CD14-positive monocyte (primary cell): ENCODE data around the gene CMSS1. TPM values are rescaled to one million over a fixed set of nuclear protein-coding genes. Genes with fewer than 3 reads are reported as not detected.

Experiments
- DNase-seq, 3 donors: peaks; one replicate each; pipeline ENCODE4 v3.0.0-alpha.2; 2011 to 2022
- H2AFZ ChIP-seq: 2 replicates; pipeline ENCODE4 v1.6.0; 2012; ENCODE audit warnings: mild to moderate bottlenecking, low read depth, low read length, inconsistent platforms; ENCODE audit not compliant: insufficient read depth, poor library complexity, severe bottlenecking
- H3K27ac ChIP-seq, 2 donors: 1 replicate in 1 of 2; 2 replicates in 1 of 2; pipeline ENCODE4 v1.5.1; 2012 to 2013; ENCODE audit warnings: low read length in 2 of 2, control low read depth in 1 of 2, inconsistent platforms in 1 of 2, low read depth in 1 of 2, mild to moderate bottlenecking in 1 of 2
- H3K27me3 ChIP-seq, 2 donors: one replicate each; pipeline versions ENCODE4 v1.6.0 to v1.6.1; 2011 to 2013; ENCODE audit warnings: low read length in 2 of 2; ENCODE audit not compliant: control insufficient read depth in 2 of 2, insufficient read depth in 2 of 2
- H3K36me3 ChIP-seq, 2 donors: replicated peaks in 1 of 2; 1 replicate in 1 of 2; 2 replicates in 1 of 2; pipeline versions ENCODE4 v1.5.1 to v1.6.1; 2012 to 2013; ENCODE audit warnings: low read length in 2 of 2, control low read depth in 1 of 2, inconsistent platforms in 1 of 2, mild to moderate bottlenecking in 1 of 2; ENCODE audit not compliant: insufficient read depth in 2 of 2, control insufficient read depth in 1 of 2
- H3K4me1 ChIP-seq, 2 donors: 1 replicate in 1 of 2; 2 replicates in 1 of 2; pipeline versions ENCODE4 v1.5.1 to v1.6.1; 2012 to 2013; ENCODE audit warnings: low read length in 2 of 2, control low read depth in 1 of 2, inconsistent platforms in 1 of 2, mild to moderate bottlenecking in 1 of 2, moderate library complexity in 1 of 2; ENCODE audit not compliant: insufficient read depth in 2 of 2, control insufficient read depth in 1 of 2
- H3K4me2 ChIP-seq: replicated peaks from 2 replicates; pipeline ENCODE3; 2012; ENCODE audit warnings: low read length, moderate library complexity, mild to moderate bottlenecking; ENCODE audit not compliant: poor library complexity, severe bottlenecking; ENCODE audit errors: extremely low read depth
- H3K4me3 ChIP-seq, 3 experiments: fragments of 200-600 bp in 1 of 3; sonication (generic) in 1 of 3; replicated peaks in 1 of 3; 1 replicate in 2 of 3; 2 replicates in 1 of 3; pipeline ENCODE4 v1.5.1; 2011 to 2013; ENCODE audit warnings: low read length in 3 of 3, mild to moderate bottlenecking in 3 of 3, control low read depth in 2 of 3, low read depth in 2 of 3, inconsistent platforms in 1 of 3, moderate library complexity in 1 of 3
- H3K79me2 ChIP-seq: 2 replicates; pipeline ENCODE4 v1.6.0; 2012; ENCODE audit warnings: mild to moderate bottlenecking, control low read depth, inconsistent platforms, low read length, moderate library complexity; ENCODE audit not compliant: insufficient read depth
- H3K9ac ChIP-seq: 2 replicates; pipeline ENCODE4 v1.6.0; 2017; ENCODE audit warnings: low read length, mild to moderate bottlenecking; ENCODE audit not compliant: insufficient read depth, poor library complexity, severe bottlenecking
- H3K9me3 ChIP-seq, 2 donors: replicated peaks in 1 of 2; 1 replicate in 1 of 2; 2 replicates in 1 of 2; pipeline versions ENCODE4 v1.5.1 to v1.6.1; 2012 to 2013; ENCODE audit warnings: low read length in 2 of 2, control low read depth in 1 of 2; ENCODE audit not compliant: control insufficient read depth in 1 of 2, insufficient read depth in 1 of 2
- H4K20me1 ChIP-seq: 2 replicates; pipeline ENCODE4 v1.6.0; 2012; ENCODE audit warnings: mild to moderate bottlenecking, low read length, control low read depth, moderate library complexity; ENCODE audit not compliant: insufficient read depth
- H3K27ac Mint-ChIP-seq, 7 donors: one replicate each; pipeline ENCODE4 v1.8.0; 2020; ENCODE audit warnings: mild to moderate bottlenecking in 7 of 7, mixed read lengths in 7 of 7, moderate library complexity in 6 of 7, inconsistent platforms in 2 of 7
- H3K27me3 Mint-ChIP-seq, 3 donors: one replicate each; pipeline ENCODE4 v1.8.0; 2021 to 2022; ENCODE audit warnings: low read depth in 3 of 3, mild to moderate bottlenecking in 3 of 3, mixed read lengths in 3 of 3, moderate library complexity in 3 of 3, inconsistent platforms in 1 of 3
- H3K36me3 Mint-ChIP-seq, 2 donors: one replicate each; pipeline ENCODE4 v1.8.0; 2020; ENCODE audit warnings: mixed read lengths in 2 of 2, inconsistent platforms in 1 of 2, mild to moderate bottlenecking in 1 of 2
- H3K4me1 Mint-ChIP-seq: one replicate; pipeline ENCODE4 v1.8.0; 2020; ENCODE audit warnings: mild to moderate bottlenecking, mixed read lengths
- H3K4me3 Mint-ChIP-seq, 2 donors: one replicate each; pipeline ENCODE4 v1.8.0; 2020; ENCODE audit warnings: mild to moderate bottlenecking in 2 of 2, mixed read lengths in 2 of 2, moderate library complexity in 1 of 2
- H3K9me3 Mint-ChIP-seq, 7 donors: one replicate each; pipeline ENCODE4 v1.8.0; 2020 to 2022; ENCODE audit warnings: mixed read lengths in 7 of 7, mild to moderate bottlenecking in 6 of 7, moderate library complexity in 6 of 7, inconsistent platforms in 2 of 7
- CTCF ChIP-seq: fragments of 200-600 bp; IDR thresholded peaks from one replicate; pipeline ENCODE4 v1.8.0; 2022; ENCODE audit warnings: antibody characterized with exemption, mild to moderate bottlenecking
- WGBS: methylation state at CpG from one replicate; pipeline ENCODE4 v1.1.5; 2013; ENCODE audit warnings: missing lambda C conversion rate; ENCODE audit not compliant: insufficient coverage; 5-methylcytosine and 5-hydroxymethylcytosine counted together
- intact Hi-C, 2 donors: fragments of 100-400 bp; cut with micrococcal nuclease; formaldehyde crosslinking; loops; one replicate each; pipeline versions ENCODE4 v1.15.0 to v1.15.1; 2023
- polyA plus RNA-seq, 3 donors: library from polyadenylated mRNA; depleted of rRNA in 1 of 3; unstranded in 2 of 3; stranded (reverse) in 1 of 3; fragments of 300-500 nt in 2 of 3; fragments of >200 nt in 1 of 3; fragmentation: Illumina TruSeq in 2 of 3; gene quantifications; 1 replicate in 2 of 3; 2 replicates in 1 of 3; pipeline ENCODE4 v1.2.3, GENCODE V29; 2012 to 2021

Gene CMSS1
- polyA plus RNA-seq, 3 donors, result 1.1 to 3.6 (median 2.2) TPM

- H3K36me3 Mint-ChIP-seq, result no peaks in the 10 kb centered on the region
- no peak overlapping the region for H3K4me3 Mint-ChIP-seq
- Histone ChIP-seq H3K9ac (no peak overlapping the region), H3K9me3 (no peaks in the 10 kb centered on the region), H3K27me3 (no peaks in the 10 kb centered on the region), H3K36me3 (no peaks in the 10 kb centered on the region), H3K4me2 (no peak overlapping the region), H3K27ac (no peak overlapping the region), H4K20me1 (no peaks in the 10 kb centered on the region), H3K4me1 (no peaks in the 10 kb centered on the region), H3K79me2 (no peaks in the 10 kb centered on the region), H3K4me3 (no peak overlapping the region), H2AFZ (no peak overlapping the region)
- peaks cover 0 to 4% (median 2%) of the 10 kb centered on the region in 3 donors for H3K27me3 Mint-ChIP-seq
- intact Hi-C loops, result no loop called here
- H3K4me1 Mint-ChIP-seq, result no peaks in the 10 kb centered on the region
- no peak overlapping the region for H3K27ac Mint-ChIP-seq
- 100% methylated on average over 1 of the region's 2 CpGs for WGBS
- no peak for TF ChIP-seq CTCF
- no peak for DNase-seq
- H3K9me3 Mint-ChIP-seq, result peaks cover 0 to 8% (median 0%) of the 10 kb centered on the region in 7 donors
Observed at GRCh38 chr3:100205171-100205570, 387.5 kb downstream of the CMSS1 start.

GRCh38 chr3:100206687-100207086, 389.0 kb downstream of the CMSS1 start:
- no peak overlapping the region for H3K4me3 Mint-ChIP-seq
- H3K4me1 ChIP-seq, result no peaks in the 10 kb centered on the region
- H3K4me3 ChIP-seq, result no peak overlapping the region
- H3K79me2 ChIP-seq, result no peaks in the 10 kb centered on the region
- TF ChIP-seq CTCF, result no peak
- DNase-seq, result no peak
- no peaks in the 10 kb centered on the region for H3K36me3 Mint-ChIP-seq
- no peak overlapping the region for H2AFZ ChIP-seq
- peaks cover 0 to 3% (median 0%) of the 10 kb centered on the region in 3 donors for H3K27me3 Mint-ChIP-seq
- H3K9me3 ChIP-seq, result no peaks in the 10 kb centered on the region
- H3K9ac ChIP-seq, result no peak overlapping the region
- peaks cover 0 to 8% (median 0%) of the 10 kb centered on the region in 7 donors for H3K9me3 Mint-ChIP-seq
- H4K20me1 ChIP-seq, result no peaks in the 10 kb centered on the region
- no CpG with 5 or more reads among the region's 1 CpG for WGBS
- no peaks in the 10 kb centered on the region for H3K4me1 Mint-ChIP-seq
- H3K27ac ChIP-seq, result no peak overlapping the region
- H3K4me2 ChIP-seq, result no peak overlapping the region
- H3K27me3 ChIP-seq, result no peaks in the 10 kb centered on the region
- no peak overlapping the region for H3K27ac Mint-ChIP-seq
- intact Hi-C loops, result no loop called here
- no peaks in the 10 kb centered on the region for H3K36me3 ChIP-seq
